Measurements from ENCODE around the gene MTHFSD.

GRCh38 chr16:86591270-86591669, 36.2 kb upstream of the MTHFSD start:
- TF ChIP-seq, protein P1, sequence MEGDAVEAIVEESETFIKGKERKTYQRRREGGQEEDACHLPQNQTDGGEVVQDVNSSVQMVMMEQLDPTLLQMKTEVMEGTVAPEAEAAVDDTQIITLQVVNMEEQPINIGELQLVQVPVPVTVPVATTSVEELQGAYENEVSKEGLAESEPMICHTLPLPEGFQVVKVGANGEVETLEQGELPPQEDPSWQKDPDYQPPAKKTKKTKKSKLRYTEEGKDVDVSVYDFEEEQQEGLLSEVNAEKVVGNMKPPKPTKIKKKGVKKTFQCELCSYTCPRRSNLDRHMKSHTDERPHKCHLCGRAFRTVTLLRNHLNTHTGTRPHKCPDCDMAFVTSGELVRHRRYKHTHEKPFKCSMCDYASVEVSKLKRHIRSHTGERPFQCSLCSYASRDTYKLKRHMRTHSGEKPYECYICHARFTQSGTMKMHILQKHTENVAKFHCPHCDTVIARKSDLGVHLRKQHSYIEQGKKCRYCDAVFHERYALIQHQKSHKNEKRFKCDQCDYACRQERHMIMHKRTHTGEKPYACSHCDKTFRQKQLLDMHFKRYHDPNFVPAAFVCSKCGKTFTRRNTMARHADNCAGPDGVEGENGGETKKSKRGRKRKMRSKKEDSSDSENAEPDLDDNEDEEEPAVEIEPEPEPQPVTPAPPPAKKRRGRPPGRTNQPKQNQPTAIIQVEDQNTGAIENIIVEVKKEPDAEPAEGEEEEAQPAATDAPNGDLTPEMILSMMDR (IDR thresholded peaks at IDR 0.05), result no peak
- no peak for TF ChIP-seq POLR2AphosphoS5 (IDR thresholded peaks at IDR 0.05)
- no peak for TF ChIP-seq EP300 (IDR thresholded peaks at IDR 0.05)
- TF ChIP-seq POLR2A (IDR thresholded peaks at IDR 0.05; ENCODE audit: low read depth), result no peak
